ENCODE data around the gene FANCL.
"Not testable (repeated sequence)": the region's sequence is repeated elsewhere in the genome, so short reads cannot be mapped to it uniquely, and the experiment has no call there.

The FANCL gene

DNA sequence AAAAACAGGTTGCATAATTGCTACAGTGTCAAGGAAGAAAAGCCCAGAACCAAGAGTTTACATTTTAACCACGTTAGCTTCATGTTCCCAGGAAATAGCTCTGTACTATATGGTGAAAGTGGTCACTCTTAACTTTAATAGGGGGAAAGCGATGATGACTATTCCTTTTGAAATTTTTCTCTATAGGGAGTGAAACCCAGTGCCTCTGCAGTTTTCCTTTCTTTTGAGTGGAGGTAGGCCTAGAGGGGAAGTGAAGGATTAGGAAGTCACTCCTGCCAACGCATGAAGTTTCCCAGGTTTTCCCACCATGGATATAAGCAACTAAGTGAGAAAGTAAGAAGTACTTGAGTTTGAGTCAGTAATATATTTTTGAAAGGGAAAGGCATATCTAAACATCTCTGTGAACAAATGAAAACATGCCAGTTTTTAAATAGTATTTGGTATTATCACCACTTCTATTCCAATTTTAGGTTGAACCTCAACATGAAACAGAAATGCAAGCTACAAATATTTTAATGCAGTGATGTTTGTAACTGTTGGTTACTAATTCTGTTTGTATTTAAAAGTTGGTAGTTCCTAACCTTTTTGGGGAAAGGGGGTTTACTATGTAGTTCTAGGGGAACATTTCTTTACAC is 102.6 kb downstream of the FANCL start:
- no peak for DNase-seq

DNA sequence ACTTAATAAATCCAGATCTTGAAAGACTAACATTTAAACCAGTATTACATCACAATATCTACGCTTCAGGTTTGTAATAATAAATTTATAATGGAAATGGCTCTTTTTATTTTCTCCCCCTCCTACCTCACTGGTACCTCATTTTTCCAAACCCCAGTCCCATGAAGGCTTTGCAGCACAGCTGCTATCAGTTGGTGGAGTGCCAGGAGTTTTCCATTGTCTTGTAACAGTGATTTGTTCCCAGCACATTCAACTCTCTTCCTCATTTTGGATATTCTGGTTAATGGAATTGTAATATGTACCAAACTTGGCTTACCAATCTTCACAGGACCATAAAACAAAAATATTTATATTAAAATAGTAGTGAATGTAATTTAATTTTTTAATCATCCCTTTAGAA is 103.3 kb downstream of the FANCL start:
- no peak for DNase-seq

DNA sequence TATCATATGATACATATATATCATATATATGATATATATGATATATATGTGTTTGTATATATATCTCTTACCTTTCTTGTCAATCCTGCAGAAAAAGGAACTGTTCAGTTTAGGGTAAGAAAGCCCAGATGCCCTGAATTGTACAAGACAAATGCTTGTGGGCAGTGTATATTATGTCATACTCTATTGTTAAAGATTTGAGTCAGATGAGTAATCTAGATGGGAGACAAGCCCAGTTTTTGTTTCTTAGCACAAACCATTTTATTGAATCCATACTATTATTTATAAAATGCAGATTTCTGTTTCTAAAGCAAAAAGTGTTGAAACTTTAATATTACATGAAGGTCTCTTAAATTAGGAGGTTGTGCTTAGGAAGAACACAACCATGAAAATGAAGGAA is 103.9 kb downstream of the FANCL start:
- no peak for DNase-seq

DNA sequence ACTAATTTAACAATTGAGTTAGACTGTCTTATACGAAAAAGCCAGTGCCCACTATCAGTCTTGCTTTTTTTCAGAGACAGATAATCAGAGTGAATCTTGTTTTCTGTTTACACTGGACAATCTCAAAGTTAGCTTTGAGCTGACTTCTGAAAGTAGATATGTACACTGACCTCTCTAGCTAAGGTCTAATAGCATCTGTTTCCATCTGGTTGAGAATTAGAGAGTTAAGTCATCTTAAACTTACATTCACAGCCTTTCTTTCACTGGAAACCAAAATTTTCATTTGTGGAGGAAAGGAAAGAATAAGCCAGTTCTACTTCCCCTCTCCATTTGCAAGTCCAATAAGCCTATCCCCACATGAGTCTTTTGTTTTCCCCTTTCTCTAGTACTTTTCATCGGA is 105.3 kb downstream of the FANCL start:
- DNase-seq: no peak

DNA sequence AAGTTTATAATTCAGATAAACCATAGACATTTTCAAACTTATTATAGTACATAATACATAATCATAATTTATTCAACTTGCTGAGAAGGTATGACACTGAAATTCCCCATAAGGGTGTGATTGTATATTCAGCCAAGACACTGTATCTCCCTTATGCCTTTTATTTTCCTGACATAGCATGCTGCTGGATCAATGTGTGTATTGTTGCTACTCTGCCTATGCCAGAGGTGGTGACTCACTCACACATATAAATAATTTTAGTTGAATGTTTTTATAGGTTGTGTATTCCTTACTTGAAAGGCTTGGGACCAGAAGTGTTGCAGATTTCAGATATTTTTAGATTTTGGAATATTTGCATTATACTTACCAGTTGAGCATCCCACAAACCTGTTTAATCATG is 107.7 kb downstream of the FANCL start:
- no peak for DNase-seq

DNA sequence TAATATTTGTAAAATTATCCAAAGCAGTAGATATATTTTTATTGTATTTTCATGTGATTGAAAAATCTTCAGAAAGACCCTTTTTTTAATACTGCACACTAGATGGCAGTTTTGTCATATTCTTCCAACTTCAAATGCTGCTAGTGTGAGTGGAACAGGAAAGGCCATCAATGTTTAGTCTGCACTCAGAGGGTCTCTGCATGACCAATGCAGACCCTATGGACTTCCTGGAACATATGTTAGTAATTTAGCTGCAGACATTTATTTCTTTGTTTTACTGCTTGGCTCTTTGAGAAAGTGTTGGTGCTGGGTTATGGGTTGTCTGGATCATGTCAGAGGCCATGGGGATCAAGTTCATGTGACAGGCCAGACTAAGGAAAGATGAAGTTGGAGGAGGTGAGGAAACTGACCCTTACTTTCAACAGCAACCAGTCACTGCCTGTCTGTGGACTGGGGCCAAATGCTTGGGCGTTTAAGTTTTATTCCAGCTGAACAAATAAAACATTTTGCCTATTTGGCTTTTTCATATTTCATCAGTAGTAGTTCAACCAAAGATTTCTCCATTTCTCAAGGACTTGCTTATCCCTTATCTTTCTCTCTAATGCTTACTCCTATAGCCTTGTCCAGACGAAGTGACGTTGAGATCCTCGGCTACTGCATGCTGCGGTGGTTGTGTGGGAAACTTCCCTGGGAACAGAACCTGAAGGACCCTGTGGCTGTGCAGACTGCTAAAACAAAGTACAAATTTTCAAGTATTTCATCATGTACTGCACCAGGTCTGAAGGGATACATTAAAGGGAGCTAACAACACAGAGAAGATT is 109.7 kb downstream of the FANCL start:
- no peak for DNase-seq

DNA sequence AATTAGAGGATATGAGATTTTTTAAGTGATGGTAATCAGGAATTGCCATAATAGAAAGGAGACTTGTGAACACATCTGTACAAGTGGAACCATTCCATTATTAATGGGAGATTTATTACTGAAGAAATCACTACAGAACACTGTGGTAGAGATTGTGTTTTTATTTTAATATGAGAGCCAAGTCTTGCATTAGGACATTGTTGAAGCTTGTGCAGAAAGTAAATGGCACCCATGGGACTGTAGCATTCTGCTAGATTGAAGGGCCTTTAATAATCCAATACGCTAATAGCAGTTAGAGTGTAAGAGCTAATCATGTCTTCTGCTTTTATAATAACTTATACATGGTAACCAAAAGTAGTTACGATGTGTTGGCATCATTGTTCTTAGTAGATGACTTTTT is 110.9 kb downstream of the FANCL start:
- no peak for DNase-seq

DNA sequence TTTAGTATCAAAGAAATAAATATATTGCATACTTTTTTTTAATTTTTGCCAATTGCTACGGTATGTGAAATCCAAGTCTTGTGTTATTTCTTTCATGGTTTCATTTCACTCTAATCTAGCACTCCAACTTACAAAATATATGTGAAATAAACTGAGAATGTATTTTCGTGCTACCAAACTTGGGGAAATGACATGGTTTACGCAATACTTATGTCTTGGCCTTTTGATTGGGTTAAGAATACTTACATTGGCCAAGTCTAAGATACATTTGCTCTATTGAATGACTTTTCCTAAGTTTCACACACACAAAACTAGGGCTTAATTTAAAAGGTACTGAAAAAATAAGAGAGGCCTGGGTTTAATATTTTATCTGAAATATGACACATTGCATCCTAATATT is 114.0 kb downstream of the FANCL start:
- no peak for DNase-seq

DNA sequence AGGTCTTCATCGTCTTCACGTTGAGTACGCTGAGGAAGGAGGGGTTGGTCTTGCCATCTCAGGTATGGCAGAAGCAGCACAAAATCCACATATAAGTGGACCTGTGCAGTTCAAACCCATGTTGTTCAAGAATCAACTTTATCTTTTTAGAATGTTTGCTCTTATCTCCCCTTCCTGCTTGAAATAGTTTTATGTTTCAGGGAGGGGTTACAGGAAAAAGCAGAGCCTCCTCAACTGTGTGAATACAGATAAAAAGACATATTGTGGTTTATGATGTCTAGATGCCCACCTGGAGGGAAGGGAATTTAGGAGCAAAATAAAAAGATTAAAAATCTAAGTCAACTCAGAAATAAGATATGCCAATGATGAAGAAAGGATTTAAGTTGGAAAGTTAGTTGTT is 118.6 kb downstream of the FANCL start:
- DNase-seq: no peak

DNA sequence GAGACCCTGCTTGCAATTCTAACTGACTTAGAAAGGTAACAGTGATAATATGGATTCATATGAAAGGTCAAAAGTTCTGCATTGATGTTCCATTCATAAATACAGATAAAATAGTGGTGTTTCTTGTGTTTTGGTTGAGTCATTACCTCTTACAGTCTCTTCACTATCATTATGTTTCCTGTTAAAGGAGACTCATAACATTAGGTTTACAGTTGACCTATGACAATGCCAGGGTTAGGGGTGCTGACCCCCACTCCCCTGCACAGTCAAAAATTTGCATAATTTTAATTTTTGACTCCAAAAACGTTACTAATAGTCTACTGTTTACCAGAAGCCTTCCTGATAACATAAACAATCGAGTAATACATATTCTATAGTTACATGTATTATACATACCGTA is 119.1 kb downstream of the FANCL start:
- no peak for DNase-seq

DNA sequence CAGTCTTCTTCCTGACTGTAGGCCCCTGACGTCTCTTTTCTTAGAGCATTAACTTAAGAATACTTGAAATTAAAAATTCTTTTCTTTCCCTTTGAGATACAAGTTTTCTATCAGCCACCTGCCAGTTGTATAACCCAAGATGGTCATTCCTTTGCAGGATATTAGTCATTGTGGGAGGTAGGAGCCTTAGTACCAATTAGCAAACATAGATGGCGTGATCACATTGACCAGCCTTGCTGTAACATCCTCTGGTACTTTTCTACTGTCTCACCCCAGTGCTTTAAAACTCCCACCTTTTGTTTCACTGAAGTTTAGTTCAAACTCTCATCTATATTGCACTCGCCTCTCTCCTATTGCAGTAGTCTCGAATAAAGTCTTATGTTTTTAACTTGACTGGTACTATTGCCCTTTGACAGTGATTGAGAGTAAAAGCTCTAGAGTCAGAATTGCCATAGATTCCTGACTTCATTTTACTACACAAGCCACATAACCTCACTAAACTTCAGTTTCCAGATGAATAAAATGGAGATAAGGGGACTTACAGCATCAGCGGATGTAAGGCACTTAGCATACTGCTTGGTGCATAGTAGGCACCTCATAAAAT is 120.4 kb downstream of the FANCL start:
- DNase-seq: no peak

DNA sequence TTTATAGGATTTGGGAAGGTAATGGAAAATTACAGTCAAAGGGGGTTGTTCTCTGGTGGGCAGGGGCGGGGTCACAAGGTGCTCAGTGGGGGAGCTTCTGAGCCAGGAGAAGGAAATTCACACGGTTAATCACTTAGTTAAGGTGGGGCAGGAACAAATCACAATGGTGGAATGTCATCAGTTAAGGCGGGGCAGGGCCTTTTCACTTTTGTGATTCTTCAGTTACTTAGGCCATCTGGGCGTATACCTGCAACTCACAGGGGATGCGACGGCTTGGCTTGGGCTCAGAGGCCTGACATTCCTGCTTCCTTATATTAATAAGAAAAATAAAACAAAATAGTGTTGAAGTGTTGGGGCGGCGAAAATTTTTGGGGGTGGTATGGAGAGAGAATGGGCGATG is 127.6 kb downstream of the FANCL start:
- DNase-seq: not testable (repeated sequence)

DNA sequence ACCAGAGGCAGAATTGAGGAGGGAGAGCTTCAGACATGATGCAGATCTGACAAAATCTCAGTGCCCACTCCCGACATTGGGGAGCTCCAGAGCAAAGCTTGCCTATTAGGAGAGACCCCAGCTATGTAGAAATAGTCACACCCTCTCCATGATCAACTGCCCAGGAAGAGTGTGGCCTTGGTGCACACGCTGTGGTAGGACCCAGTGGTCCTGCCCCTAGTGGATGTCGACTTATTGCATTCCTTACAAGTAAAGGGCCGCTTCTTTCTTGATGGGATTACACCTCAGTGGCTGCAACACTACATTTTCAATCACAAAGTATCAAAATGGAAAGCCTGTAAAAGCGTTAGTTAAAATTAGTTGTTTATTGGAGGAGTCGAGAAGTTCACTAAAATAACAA is 130.4 kb downstream of the FANCL start:
- DNase-seq: no peak

DNA sequence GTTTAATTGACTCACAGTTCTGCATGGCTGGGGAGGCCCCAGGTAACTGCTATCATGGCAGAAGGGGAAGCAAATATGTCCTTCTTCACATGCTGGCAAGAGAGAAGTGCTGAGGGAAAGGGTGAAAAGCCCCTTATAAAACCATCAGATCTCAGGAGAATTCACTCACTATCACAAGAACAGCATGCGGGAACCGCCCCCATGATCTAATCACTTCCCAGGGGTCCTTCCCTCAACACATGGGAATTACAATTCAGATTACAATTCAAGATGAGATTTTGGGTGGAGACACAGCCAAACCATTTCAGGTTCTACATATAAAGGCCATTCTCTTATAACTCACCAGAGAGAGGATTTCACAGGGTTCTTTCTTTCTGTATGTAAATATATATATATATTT is 131.6 kb downstream of the FANCL start:
- DNase-seq: no peak
